ENCODE data around the gene ALOXE3. TPM values are rescaled to one million over a fixed set of nuclear protein-coding genes. Genes with fewer than 3 reads are reported as not detected.

ALOXE3 gene
- total and polyA plus RNA-seq, 4 donors = not detected

DNA sequence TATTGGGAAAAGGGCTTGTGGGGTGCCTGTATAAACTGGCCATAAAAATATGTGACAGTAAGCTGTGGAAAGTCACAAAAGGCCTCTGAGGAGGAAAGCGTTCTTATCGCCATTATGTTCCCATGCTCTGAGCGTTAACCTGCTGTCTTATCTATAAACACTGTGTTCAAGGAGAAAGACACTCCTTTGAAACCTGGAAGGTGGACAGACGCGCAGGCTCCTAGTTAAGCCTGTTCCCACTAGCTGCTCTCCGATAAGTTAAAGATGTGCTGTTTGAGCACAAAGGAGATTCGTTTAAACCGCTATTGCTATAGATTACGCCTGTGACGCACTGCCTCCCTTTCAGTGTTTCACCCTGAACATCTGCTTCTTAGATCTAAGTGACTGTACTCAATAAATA lies 36.0 kb downstream of the ALOXE3 start:
- Histone ChIP-seq H3K4me1 (ENCODE audit: control insufficient read depth in 4 of 4, insufficient read depth in 4 of 4, low read length in 3 of 4) (peaks cover 5 to 13% (median 10%) of the 10 kb centered on the region in 4 donors), H3K9ac (ENCODE audit: low read depth in 1 of 2, low read length in 2 of 2) (no peak overlapping the region), H3K36me3 (ENCODE audit: control insufficient read depth in 4 of 4, insufficient read depth in 3 of 4, low read depth in 1 of 4, low read length in 3 of 4) (no peaks in the 10 kb centered on the region), H3K4me3 (ENCODE audit: low read depth in 1 of 3, low read length in 3 of 3) (no peak overlapping the region), H3K27ac (ENCODE audit: low read depth in 1 of 2, low read length in 2 of 2) (no peak overlapping the region), H3K27me3 (ENCODE audit: control insufficient read depth in 4 of 4, insufficient read depth in 4 of 4, low read length in 3 of 4) (peaks cover 2 to 10% (median 4%) of the 10 kb centered on the region in 4 donors), H3K9me3 (ENCODE audit: control insufficient read depth in 4 of 4, low read length in 3 of 4) (no peaks in the 10 kb centered on the region)
- 89% methylated on average over 10 of the region's 10 CpGs for WGBS
- TF ChIP-seq GABPA (IDR thresholded peaks at IDR 0.05 in 1 of 2, conservative IDR thresholded peaks at IDR 0.05 in 1 of 2) (no peak), HNF4A (conservative IDR thresholded peaks at IDR 0.05) (no peak), TAF1 (conservative IDR thresholded peaks at IDR 0.05) (no peak), FOXA1 (IDR thresholded peaks at IDR 0.05) (no peak), EGR1 (IDR thresholded peaks at IDR 0.05; ENCODE audit: low read depth in 2 of 2) (no peak), YY1 (IDR thresholded peaks at IDR 0.05) (no peak), NR2F2 (IDR thresholded peaks at IDR 0.05) (no peak), JUND (IDR thresholded peaks at IDR 0.05) (no peak)
- TF ChIP-seq, protein P1, sequence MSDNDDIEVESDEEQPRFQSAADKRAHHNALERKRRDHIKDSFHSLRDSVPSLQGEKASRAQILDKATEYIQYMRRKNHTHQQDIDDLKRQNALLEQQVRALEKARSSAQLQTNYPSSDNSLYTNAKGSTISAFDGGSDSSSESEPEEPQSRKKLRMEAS (IDR thresholded peaks at IDR 0.05) = no peak
- DNase-seq (ENCODE audit: low spot score) = no peak

- Histone ChIP-seq H3K27me3 (ENCODE audit: control insufficient read depth in 4 of 4, insufficient read depth in 4 of 4, low read length in 3 of 4) (peaks cover 2 to 14% (median 4%) of the 10 kb centered on the region in 4 donors), H3K9ac (ENCODE audit: low read depth in 1 of 2, low read length in 2 of 2) (no peak overlapping the region), H3K4me3 (ENCODE audit: low read depth in 1 of 3, low read length in 3 of 3) (no peak overlapping the region), H3K9me3 (ENCODE audit: control insufficient read depth in 4 of 4, low read length in 3 of 4) (no peaks in the 10 kb centered on the region), H3K27ac (ENCODE audit: low read depth in 1 of 2, low read length in 2 of 2) (no peak overlapping the region), H3K36me3 (ENCODE audit: control insufficient read depth in 4 of 4, insufficient read depth in 3 of 4, low read depth in 1 of 4, low read length in 3 of 4) (no peaks in the 10 kb centered on the region), H3K4me1 (ENCODE audit: control insufficient read depth in 4 of 4, insufficient read depth in 4 of 4, low read length in 3 of 4) (peaks cover 5 to 13% (median 10%) of the 10 kb centered on the region in 4 donors)
- 86% methylated on average over 3 of the region's 3 CpGs for WGBS
- DNase-seq (ENCODE audit: low spot score) = no peak
- TF ChIP-seq RAD21 (IDR thresholded peaks at IDR 0.05) (no peak), ATF3 (IDR thresholded peaks at IDR 0.05) (no peak), HNF4G (IDR thresholded peaks at IDR 0.05) (no peak)
Measured at GRCh38 chr17:8081876-8082275, 36.4 kb downstream of the ALOXE3 start.

DNA sequence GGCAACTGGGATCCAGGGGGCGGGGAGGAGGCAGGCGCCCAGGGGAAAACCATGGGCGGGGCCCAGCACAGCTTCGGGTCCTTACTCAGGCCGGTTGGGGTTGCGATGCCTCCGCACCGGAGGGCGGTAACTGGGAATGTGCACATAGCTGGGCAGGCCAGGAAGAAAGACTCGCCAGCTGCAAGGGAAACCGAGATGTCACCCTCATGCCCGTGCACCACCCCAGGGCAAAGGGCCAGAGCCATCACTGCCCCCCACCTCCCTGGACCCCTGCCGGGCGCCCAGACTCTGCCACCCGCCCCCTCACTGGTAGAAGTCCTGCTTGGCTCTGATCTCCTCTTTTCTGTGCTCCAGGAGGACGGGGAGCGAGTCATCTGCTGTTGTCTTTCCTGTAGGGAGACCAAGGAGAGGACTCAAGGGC lies 37.5 kb downstream of the ALOXE3 start:
- Histone ChIP-seq H3K4me3 (ENCODE audit: low read depth in 1 of 3, low read length in 3 of 3) (no peak overlapping the region), H3K9ac (ENCODE audit: low read depth in 1 of 2, low read length in 2 of 2) (no peak overlapping the region), H3K27me3 (ENCODE audit: control insufficient read depth in 4 of 4, insufficient read depth in 4 of 4, low read length in 3 of 4) (peaks cover 2 to 14% (median 4%) of the 10 kb centered on the region in 4 donors), H3K27ac (ENCODE audit: low read depth in 1 of 2, low read length in 2 of 2) (no peak overlapping the region), H3K4me1 (ENCODE audit: control insufficient read depth in 4 of 4, insufficient read depth in 4 of 4, low read length in 3 of 4) (peaks cover 5 to 13% (median 10%) of the 10 kb centered on the region in 4 donors), H3K36me3 (ENCODE audit: control insufficient read depth in 4 of 4, insufficient read depth in 3 of 4, low read depth in 1 of 4, low read length in 3 of 4) (no peaks in the 10 kb centered on the region), H3K9me3 (ENCODE audit: control insufficient read depth in 4 of 4, low read length in 3 of 4) (no peaks in the 10 kb centered on the region)
- DNase-seq (ENCODE audit: low spot score) = no peak
- TF ChIP-seq, protein P1 (IDR thresholded peaks at IDR 0.05) = no peak
- 30% methylated on average over 17 of the region's 17 CpGs for WGBS

GRCh38 chr17:8080208-8080798 lies 38.0 kb downstream of the ALOXE3 start:
- Histone ChIP-seq H3K36me3 (ENCODE audit: control insufficient read depth in 4 of 4, insufficient read depth in 3 of 4, low read depth in 1 of 4, low read length in 3 of 4) (no peaks in the 10 kb centered on the region), H3K9ac (ENCODE audit: low read depth in 1 of 2, low read length in 2 of 2) (no peak overlapping the region), H3K4me1 (ENCODE audit: control insufficient read depth in 4 of 4, insufficient read depth in 4 of 4, low read length in 3 of 4) (peaks cover 5 to 13% (median 10%) of the 10 kb centered on the region in 4 donors), H3K27me3 (ENCODE audit: control insufficient read depth in 4 of 4, insufficient read depth in 4 of 4, low read length in 3 of 4) (peaks cover 2 to 14% (median 6%) of the 10 kb centered on the region in 4 donors), H3K27ac (ENCODE audit: low read depth in 1 of 2, low read length in 2 of 2) (no peak overlapping the region), H3K4me3 (ENCODE audit: low read depth in 1 of 3, low read length in 3 of 3) (peak overlapping the region in 1 of 3 donors; percentile 22), H3K9me3 (ENCODE audit: control insufficient read depth in 4 of 4, low read length in 3 of 4) (no peaks in the 10 kb centered on the region)
- TF ChIP-seq, protein P2, sequence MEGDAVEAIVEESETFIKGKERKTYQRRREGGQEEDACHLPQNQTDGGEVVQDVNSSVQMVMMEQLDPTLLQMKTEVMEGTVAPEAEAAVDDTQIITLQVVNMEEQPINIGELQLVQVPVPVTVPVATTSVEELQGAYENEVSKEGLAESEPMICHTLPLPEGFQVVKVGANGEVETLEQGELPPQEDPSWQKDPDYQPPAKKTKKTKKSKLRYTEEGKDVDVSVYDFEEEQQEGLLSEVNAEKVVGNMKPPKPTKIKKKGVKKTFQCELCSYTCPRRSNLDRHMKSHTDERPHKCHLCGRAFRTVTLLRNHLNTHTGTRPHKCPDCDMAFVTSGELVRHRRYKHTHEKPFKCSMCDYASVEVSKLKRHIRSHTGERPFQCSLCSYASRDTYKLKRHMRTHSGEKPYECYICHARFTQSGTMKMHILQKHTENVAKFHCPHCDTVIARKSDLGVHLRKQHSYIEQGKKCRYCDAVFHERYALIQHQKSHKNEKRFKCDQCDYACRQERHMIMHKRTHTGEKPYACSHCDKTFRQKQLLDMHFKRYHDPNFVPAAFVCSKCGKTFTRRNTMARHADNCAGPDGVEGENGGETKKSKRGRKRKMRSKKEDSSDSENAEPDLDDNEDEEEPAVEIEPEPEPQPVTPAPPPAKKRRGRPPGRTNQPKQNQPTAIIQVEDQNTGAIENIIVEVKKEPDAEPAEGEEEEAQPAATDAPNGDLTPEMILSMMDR (IDR thresholded peaks at IDR 0.05; ENCODE audit: low read depth, low read length, missing input control) = no peak
- TF ChIP-seq HNF4G (IDR thresholded peaks at IDR 0.05) (no peak), NR2F2 (IDR thresholded peaks at IDR 0.05) (no peak), SP1 (IDR thresholded peaks at IDR 0.05) (no peak), ATF3 (IDR thresholded peaks at IDR 0.05) (no peak)
- 20% methylated on average over 25 of the region's 25 CpGs for WGBS
- no peak for DNase-seq (ENCODE audit: low spot score)

Data from liver (tissue), 9 donors.